GM13977 (cell line): Measurements from ENCODE around the gene HCN2.

ENCODE experiments used
- DNase-seq: peaks from one replicate; pipeline ENCODE4 v3.0.0; 2012; ENCODE audit warnings: low spot score
- in situ Hi-C: fragments of 300-500 bp; cut with MboI; formaldehyde crosslinking; loops from one replicate; pipeline ENCODE4 v1.12.0; 2022; ENCODE audit warnings: low sequenced_read_pairs, low pct_unique_long_range_greater_than_20kb, mixed read lengths, inconsistent platforms; ENCODE audit not compliant: unreplicated experiment
- TF ChIP-seq, protein P1 (sequence below): IDR thresholded peaks from 2 replicates; pipeline ENCODE4 v1.5.1; 2012; ENCODE audit warnings: mild to moderate bottlenecking, control low read depth; ENCODE audit not compliant: insufficient read depth; ENCODE audit errors: extremely low read depth, missing control alignments

HCN2 gene

DNA sequence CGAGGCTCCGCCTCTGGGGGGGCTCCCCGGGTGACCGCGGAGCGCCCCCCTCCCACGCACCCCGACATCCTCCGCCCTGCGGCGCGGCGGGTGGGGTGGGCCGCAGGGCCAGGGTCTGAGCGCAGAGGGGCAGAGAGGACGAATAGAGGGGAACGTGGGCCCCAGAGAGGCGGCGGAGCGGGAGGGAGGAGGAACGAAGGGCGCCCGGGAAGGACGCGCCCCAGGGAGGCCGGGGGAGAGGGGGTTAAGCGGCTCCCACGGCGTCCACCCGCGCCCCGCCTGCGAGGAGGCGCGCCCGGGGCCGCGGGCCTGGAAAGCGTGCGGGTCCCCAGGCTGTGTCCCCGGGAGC, 1.0 kb downstream of the HCN2 start:
- no peak for DNase-seq
- in situ Hi-C loops, result loop anchor here (25.0 kb wide), 1 partner anchor 147 kb away; no protein-coding TSS in a partner anchor
- TF ChIP-seq, protein P1, sequence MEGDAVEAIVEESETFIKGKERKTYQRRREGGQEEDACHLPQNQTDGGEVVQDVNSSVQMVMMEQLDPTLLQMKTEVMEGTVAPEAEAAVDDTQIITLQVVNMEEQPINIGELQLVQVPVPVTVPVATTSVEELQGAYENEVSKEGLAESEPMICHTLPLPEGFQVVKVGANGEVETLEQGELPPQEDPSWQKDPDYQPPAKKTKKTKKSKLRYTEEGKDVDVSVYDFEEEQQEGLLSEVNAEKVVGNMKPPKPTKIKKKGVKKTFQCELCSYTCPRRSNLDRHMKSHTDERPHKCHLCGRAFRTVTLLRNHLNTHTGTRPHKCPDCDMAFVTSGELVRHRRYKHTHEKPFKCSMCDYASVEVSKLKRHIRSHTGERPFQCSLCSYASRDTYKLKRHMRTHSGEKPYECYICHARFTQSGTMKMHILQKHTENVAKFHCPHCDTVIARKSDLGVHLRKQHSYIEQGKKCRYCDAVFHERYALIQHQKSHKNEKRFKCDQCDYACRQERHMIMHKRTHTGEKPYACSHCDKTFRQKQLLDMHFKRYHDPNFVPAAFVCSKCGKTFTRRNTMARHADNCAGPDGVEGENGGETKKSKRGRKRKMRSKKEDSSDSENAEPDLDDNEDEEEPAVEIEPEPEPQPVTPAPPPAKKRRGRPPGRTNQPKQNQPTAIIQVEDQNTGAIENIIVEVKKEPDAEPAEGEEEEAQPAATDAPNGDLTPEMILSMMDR, result no peak

DNA sequence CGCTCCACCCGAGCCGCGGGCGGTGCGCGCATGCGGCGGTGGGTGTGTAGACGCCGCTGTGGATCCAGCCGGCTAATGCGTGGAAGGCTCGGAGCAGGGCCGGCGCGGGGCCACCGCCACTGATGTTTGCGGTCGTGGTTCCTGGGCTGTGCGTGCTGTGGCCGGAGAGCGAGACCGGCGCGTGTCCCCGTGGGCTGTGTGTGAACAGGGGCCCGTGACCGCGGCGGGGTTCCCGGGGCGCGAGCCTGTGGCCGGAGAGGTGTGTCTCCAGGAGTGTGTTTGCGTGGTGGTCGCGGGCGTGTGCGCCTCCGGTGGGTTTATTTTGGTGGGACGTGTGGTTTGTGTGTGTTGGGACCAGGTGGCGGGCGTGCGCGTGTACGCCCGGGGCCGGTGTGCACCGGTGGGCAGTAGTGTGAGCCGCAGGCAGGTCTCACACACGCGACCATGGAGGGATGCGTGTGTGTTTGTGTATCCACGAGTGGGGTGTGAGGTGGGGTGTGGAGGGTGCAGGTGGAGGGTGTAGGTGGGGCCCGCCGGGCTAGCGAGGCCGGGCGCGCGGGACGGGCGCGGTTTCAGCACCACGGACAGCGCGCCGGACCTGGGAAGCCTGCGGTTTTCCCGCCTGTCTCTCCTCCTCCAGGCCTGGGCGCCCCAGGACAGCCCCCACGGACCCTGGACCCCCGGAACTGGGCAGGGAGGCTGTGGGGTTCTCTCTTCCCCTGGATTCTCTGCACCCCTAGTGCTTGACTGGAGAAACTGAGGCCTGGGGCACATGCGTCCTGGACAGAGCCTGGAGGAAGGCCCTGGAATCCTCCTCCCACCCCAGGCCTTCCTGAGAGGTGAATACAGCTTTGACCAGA, 1.6 kb downstream of the HCN2 start:
- no peak for DNase-seq
- in situ Hi-C loops, result loop anchor here (25.0 kb wide), 1 partner anchor 146 kb away; no protein-coding TSS in a partner anchor
- TF ChIP-seq, protein P1, result no peak

DNA sequence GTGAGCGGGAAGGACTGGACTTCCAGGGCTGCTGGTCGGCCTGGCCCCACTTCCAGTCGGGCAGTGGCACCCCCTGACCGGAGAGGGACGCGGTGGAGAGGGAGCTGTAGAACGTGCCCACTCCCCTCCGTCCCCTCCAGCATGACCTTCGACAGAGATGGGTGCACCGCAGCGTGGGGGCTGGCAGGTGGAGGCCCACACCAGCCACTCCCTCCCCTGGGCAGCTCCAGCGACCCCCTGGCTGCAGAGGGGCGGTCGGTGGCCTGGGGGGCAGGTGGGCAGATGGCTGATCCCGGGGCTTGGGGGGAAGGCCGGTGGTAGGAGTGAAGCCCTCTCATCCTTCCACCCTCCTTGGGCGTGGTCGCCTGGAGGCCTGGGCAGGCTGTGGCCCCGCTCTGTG, 2.4 kb downstream of the HCN2 start:
- TF ChIP-seq, protein P1, result no peak
- in situ Hi-C loops, result loop anchor here (25.0 kb wide), 1 partner anchor 145 kb away; no protein-coding TSS in a partner anchor
- DNase-seq, result no peak

DNA sequence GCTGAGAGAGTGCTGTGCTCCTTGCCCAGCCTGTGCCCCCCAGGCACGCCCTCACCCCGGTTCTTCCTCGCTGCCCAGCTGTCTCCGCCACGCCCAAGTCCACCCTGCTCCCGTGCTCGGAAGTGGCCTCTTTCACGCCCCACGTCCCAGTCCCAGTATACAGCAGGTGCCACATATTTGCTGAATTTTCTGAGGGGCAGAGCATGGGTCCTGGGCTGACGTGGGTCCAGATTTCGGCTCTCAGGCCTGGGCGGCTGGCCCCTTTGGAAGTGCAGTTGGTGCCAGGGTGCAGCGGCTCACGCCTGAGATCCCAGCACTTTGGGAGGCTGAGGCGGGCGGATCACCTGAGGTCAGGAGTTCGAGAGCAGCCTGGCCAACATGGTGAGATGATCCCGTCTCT, 3.4 kb downstream of the HCN2 start:
- in situ Hi-C loops, result loop anchor here (25.0 kb wide), 1 partner anchor 144 kb away; no protein-coding TSS in a partner anchor
- TF ChIP-seq, protein P1, result no peak
- no peak for DNase-seq

DNA sequence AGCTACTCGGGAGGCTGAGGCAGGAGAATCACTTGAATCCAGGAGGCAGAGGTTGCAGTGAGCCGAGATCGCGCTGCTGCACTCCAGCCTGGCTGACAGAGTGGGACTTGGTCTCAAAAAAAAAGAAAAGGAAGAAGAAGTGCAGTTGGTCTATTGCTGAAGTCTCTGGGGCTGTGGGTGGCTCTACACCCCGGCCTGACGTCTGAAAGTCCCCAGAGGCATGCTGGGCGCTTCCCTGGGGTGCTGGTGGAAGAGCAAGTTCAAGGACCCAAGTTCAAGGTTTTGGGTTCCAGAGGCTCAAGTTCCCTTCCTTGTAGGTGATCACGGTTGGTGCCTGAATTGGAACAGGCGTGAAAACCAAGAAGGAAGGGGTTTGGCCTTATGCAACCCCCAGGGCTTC, 3.8 kb downstream of the HCN2 start:
- TF ChIP-seq, protein P1, result no peak
- no peak for DNase-seq
- in situ Hi-C loops, result loop anchor here (25.0 kb wide), 1 partner anchor 144 kb away; no protein-coding TSS in a partner anchor

DNA sequence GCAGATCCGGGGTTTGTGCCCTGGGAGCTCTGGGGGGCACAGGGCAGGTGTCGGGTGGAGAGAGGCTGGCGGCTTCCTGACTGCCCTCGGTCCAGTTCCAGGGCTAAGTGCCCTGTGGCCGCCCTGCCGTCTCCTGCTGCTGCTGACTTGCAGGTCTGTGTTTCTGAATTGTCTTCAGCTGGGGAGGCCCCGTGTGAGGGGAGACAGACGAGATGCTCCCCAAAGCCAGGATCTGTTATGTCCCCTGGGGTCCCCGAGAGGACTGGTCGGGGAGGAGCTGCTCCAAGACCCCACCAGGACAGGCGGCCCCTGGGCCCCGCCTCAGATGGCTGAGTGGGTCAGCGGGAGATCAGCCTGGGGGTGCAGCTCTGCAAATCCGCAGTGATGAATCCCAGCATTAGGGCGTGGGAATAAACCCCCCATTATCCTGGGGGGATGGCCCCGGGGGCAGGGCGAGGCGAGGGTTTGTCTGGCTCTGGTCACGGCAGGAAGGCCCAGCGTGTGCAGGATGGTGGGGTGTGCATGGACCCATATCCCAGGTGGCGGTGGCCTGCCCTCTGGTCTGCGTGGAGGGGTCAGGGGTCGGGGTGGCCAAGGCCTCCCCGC, 4.7 kb downstream of the HCN2 start:
- TF ChIP-seq, protein P1, result no peak
- DNase-seq, result no peak
- in situ Hi-C loops, result loop anchor here (25.0 kb wide), 1 partner anchor 143 kb away; no protein-coding TSS in a partner anchor
